B cell (primary cell): ENCODE data around the gene IMMP2L. TPM values are rescaled to one million over a fixed set of nuclear protein-coding genes. Genes with fewer than 3 reads are reported as not detected.

Source experiments
- polyA plus RNA-seq: library from polyadenylated mRNA; depleted of rRNA; stranded (reverse); fragments of >200 nt; gene quantifications from 2 replicates; pipeline ENCODE4 v1.2.3, GENCODE V29; 2012
- small RNA-seq: library from RNA; depleted of rRNA; stranded (forward); fragments of <200 nt; gene quantifications from one replicate; pipeline ENCODE3, GENCODE V24; 2012; ENCODE audit warnings: low replicate concordance, low read depth; ENCODE audit not compliant: insufficient read length
- total RNA-seq, 2 donors: library from RNA; stranded (reverse); fragments of 120-200 nt in 1 of 2; gene quantifications; 1 replicate in 1 of 2; 2 replicates in 1 of 2; pipeline versions ENCODE4 v1.2.3 to v1.2.4, GENCODE V29; 2013 to 2022

Gene IMMP2L
- total and polyA plus RNA-seq, 2 donors (not counting 1 experiment from before 2014, with no cell fraction given): 3.8 to 34.2 TPM

Small RNAs within 50 kb of the gene (small RNA-seq; reads per million reads assigned to genes)
- gene AC003989.2: not detected
